Measurements from ENCODE around the gene ARID1B. TPM values are rescaled to one million over a fixed set of nuclear protein-coding genes. Genes with fewer than 3 reads are reported as not detected.
A peak's percentile ranks its signal among the peaks of the same experiment; 100 is the strongest.

ARID1B gene
- total RNA-seq, 4 donors from 2014 or later: 157 to 315 (median 206) TPM

DNA sequence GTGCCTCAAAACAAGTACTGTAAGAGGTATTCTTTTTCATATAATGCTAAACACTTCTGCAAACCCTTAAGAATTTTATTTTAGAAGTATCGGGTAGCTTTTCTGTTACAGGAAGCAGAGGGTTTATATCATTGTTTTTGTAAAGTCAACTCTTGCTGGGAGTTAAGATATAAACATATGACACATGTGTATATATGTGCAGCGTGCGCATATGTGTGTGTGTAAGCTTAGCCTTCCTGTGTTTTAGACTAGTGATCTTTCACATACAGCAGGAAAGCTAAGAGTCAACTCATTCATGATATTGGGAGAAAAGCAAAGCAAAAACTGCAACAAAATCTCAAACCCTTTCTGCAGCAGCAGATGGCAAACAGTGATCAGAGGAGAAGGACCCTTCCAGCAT is 102.4 kb downstream of the ARID1B start:
- intact Hi-C loops (cut with DNase I): no loop called here
- TF ChIP-seq CTCF (IDR thresholded peaks at IDR 0.05) (no peak), POLR2A (IDR thresholded peaks at IDR 0.05) (no peak)
- H3K4me1 ChIP-seq: peaks cover 43 to 78% of the 10 kb centered on the region in 2 donors
- no peaks in the 10 kb centered on the region for H3K36me3 ChIP-seq
- no peak overlapping the region for H3K4me3 ChIP-seq (replicated peaks in 1 of 3)
- H3K27me3 ChIP-seq: no peaks in the 10 kb centered on the region
- no peak overlapping the region for H3K27ac ChIP-seq
- WGBS, 2 donors: 75 to 85% methylated on average over 3 of the region's 3 CpGs
- no peak for DNase-seq
- no peaks in the 10 kb centered on the region for H3K9me3 ChIP-seq

- Histone ChIP-seq H3K36me3 (no peaks in the 10 kb centered on the region), H3K27me3 (no peaks in the 10 kb centered on the region), H3K4me3 (replicated peaks in 1 of 3) (no peak overlapping the region), H3K27ac (no peak overlapping the region), H3K9me3 (no peaks in the 10 kb centered on the region), H3K4me1 (peaks cover 30 to 66% of the 10 kb centered on the region in 2 donors)
- no peak for TF ChIP-seq POLR2A (IDR thresholded peaks at IDR 0.05)
- no peak for TF ChIP-seq CTCF (IDR thresholded peaks at IDR 0.05)
- intact Hi-C loops (cut with DNase I): no loop called here
- DNase-seq: peak; percentile 78 to 80
- 31 to 32% methylated on average over 3 of the region's 3 CpGs for WGBS, 2 donors
Observed at GRCh38 chr6:156880913-156881312, 103.7 kb downstream of the ARID1B start.

DNA sequence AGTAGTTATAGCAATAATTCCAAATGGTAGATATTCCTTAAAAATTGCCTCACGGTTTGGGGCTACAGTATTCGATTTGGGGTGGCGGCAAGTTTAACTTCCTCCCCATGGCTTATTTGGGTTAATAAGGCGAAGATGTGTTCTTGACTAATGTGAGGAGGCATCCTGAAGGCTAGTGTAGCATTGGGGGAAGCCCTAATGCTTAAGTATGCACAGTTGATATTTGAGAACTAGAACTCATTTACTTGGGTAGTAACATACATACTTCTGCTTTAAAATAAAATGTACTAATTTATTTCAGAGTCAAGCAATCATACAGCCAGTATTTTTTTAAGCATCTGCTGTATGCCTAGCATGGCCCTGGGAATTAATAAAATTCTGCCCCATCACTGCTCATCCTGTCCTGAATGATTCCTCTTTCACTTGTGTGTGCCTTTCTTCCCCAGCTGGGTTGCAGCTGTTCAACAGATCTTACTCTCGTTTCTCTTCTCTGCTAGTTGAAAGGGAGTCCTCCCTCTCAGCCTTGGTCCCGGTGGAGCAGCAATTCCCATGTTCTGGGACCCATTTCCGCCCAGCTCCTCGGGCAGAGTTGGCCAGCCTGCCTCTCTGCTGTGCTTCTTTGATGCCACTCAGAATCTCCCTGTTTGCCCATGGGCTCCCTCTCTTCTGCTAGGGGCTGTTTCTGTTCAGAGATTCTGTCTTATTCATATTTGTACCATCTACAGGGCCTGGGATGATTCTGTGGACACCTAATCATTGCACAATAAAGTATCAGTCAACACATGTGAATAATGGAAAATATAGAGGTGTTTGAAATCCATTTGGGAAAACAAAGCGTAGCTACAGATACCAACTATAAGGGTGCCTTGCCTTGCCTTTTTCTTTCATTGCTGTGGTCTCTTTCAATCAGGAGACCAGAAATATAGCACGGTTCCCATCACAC is 104.8 kb downstream of the ARID1B start:
- no peak overlapping the region for H3K27ac ChIP-seq
- H3K36me3 ChIP-seq: no peaks in the 10 kb centered on the region
- intact Hi-C loops (cut with DNase I): no loop called here
- no peak for DNase-seq
- peaks cover 30 to 59% of the 10 kb centered on the region in 2 donors for H3K4me1 ChIP-seq
- H3K27me3 ChIP-seq: no peaks in the 10 kb centered on the region
- H3K4me3 ChIP-seq (replicated peaks in 1 of 3): no peak overlapping the region
- no peaks in the 10 kb centered on the region for H3K9me3 ChIP-seq
- TF ChIP-seq POLR2A (IDR thresholded peaks at IDR 0.05): no peak
- TF ChIP-seq CTCF (IDR thresholded peaks at IDR 0.05): no peak
- 85 to 88% methylated on average over 10 of the region's 10 CpGs for WGBS, 2 donors

- intact Hi-C loops (cut with DNase I): no loop called here
- no peak overlapping the region for H3K27ac ChIP-seq
Observed at GRCh38 chr6:156883497-156884252, 106.5 kb downstream of the ARID1B start.

More at GRCh38 chr6:156883497-156884252, 106.5 kb downstream of the ARID1B start:
- no peak overlapping the region for H3K4me3 ChIP-seq (replicated peaks in 1 of 3)
- peak in 1 of 2 donors; percentile 30 for DNase-seq
- H3K36me3 ChIP-seq: no peaks in the 10 kb centered on the region
- H3K9me3 ChIP-seq: no peaks in the 10 kb centered on the region
- TF ChIP-seq POLR2A (IDR thresholded peaks at IDR 0.05) (no peak), CTCF (IDR thresholded peaks at IDR 0.05) (no peak)
- no peaks in the 10 kb centered on the region for H3K27me3 ChIP-seq
- WGBS, 2 donors: 58 to 64% methylated on average over 14 of the region's 14 CpGs
- H3K4me1 ChIP-seq: peaks cover 37 to 61% of the 10 kb centered on the region in 2 donors
